SHP77 treated with DMSO at 0.1 percent for 48 hours (cell line): ENCODE results near the gene NFIA.

ENCODE experiments used
- DNase-seq: peaks from one replicate; lab custom pipeline; 2025; lab: John Stamatoyannopoulos, UW

The NFIA gene

DNA sequence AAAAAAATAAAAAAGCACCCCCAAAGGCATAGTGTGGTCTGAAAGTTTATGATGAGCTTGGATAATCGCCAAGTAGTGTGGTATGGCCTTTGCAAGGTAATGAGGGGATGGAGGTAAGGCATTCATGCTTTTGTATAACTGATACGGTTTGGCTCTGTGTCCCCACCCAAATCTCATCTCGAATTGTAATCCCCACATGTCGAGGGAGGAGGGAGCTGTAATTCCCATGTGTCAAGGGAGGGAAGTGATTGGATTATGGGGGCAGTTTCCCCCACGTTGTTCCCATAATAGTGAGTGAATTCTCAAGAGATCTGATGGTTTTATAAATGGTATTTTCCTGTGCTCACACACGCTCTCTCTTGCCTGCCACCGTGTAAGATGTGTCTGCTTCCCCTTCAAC lies 215.5 kb downstream of the NFIA start:
- DNase-seq: no peak

DNA sequence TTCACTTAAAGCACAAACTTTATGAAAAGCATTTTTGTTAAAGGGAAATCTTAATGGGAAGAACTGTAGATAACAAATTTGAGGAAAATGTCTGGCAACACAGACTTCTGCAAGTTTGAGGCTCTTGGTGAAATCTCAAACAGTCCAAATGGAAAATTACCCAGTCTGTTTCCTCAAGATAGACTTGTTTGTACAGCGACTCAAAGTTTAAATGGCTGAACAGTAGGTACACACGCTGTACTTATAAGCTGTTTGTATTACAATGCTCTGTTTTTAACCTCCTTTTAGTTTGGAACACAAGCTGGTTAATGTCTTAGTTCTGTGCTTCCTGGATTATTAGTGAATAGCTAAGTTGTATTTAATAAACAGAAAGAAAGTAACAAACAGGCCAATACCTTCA lies 217.1 kb downstream of the NFIA start:
- DNase-seq: no peak

DNA sequence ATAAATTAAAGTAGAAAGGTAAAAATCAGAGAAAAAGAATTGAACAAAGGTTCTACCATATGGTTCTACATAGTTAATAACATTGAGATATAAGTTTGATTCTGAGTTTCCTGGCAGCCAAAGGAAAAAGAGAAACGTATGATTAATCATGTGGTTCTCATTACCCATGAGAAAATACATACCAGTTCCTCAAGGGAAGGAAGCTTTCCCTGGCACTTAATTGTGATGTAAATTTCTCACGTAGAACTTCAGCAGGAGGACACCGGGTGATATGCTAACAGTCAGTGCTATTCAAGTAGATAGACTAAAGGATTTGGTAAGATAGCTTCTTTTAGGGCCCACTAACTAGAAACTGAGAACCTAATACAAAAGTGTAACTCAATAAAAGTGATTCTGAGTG lies 218.5 kb downstream of the NFIA start:
- no peak for DNase-seq

- DNase-seq: no peak
Observed at GRCh38 chr1:61301824-61302657, 219.7 kb downstream of the NFIA start.

GRCh38 chr1:61307422-61308142 lies 225.2 kb downstream of the NFIA start:
- no peak for DNase-seq

GRCh38 chr1:61310057-61310456 lies 227.7 kb downstream of the NFIA start:
- DNase-seq: no peak

DNA sequence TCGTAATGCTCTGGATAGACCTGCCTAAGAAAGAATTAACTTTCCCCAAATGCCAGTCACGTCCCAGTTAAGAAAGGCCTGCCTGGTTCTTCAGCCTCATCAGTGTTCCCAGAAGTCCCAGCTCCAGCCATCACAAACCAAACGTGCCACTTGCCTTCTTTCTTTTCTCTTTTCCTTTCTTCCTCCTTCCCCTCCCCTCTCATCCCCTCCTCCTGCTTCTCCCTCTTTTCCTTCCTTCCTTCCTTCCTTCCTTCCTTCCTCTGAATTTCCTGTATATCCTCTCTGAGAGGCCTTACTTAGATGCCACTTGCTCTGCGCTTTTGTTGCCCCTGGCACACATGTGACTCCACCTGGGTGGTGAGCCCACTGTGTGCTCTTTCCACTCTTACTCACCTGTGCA lies 228.2 kb downstream of the NFIA start:
- DNase-seq: no peak

GRCh38 chr1:61313906-61314422 lies 231.6 kb downstream of the NFIA start:
- DNase-seq: no peak

DNA sequence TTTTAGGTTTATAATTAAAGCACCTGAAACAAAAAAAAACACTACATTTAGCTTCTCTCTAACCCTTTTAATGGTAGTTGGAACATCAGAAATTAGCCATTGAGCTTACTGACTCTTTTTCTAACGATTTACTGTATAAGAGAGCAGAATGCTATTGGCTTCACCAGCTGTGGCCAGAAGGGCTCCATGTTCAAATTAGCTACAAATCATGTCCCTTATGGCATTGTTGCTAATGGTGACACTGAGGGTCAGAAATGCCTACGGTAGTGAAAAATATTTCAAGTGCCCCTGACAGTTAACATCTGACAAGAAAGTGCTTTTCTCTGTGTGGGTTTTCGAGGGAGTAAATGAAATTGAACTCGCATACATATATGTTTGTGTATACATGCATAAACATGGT lies 232.7 kb downstream of the NFIA start:
- no peak for DNase-seq

DNA sequence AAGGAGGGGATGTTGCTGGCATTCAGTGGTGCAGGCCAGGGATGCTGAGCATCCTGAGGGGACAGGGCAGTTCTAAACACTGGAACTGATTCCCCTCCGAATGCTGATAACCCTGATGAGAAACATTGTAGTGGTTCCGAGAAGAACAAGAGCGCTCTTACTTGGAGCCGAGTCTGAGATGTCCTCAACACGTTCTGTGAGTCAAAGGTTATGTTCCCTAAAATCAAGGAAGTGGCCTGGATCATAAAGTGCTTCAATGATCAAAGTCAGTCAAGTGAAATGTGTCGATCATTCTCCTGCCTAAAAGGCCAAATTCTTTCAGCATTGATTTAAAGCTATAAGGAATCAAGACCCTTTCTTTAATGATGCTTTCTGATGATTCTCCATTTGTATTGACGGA lies 234.1 kb downstream of the NFIA start:
- no peak for DNase-seq

- DNase-seq: peak; percentile 63
Observed at GRCh38 chr1:61318319-61319125, 236.2 kb downstream of the NFIA start.

GRCh38 chr1:61320575-61320974 lies 238.2 kb downstream of the NFIA start:
- DNase-seq: no peak

GRCh38 chr1:61322008-61322744 lies 239.8 kb downstream of the NFIA start:
- no peak for DNase-seq

GRCh38 chr1:61322769-61323168 lies 240.4 kb downstream of the NFIA start:
- DNase-seq: peak; percentile 55

GRCh38 chr1:61323681-61324328 lies 241.4 kb downstream of the NFIA start:
- no peak for DNase-seq

- DNase-seq: no peak
Observed at GRCh38 chr1:61326713-61327112, 244.4 kb downstream of the NFIA start.

GRCh38 chr1:61327436-61327835 lies 245.1 kb downstream of the NFIA start:
- DNase-seq: no peak

- DNase-seq: no peak
Observed at GRCh38 chr1:61329556-61329955, 247.2 kb downstream of the NFIA start.

DNA sequence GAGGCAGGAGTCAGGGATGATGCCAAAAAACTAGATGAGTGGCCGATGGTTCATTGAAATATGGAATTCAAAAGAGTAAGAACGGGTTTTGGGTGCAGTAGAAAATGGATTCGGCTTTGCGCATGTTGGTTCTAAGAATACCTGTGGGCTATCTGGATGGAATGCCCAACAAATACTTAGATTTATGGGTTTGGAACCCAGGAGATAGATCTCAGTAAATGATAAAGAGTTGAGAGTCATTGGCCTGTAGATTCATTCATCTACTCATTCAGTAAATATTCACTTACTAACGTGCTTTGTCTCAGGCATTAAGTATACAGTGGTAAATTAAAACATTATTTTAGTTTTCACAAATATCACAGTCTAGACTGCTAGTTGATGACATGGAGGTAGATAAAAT lies 247.7 kb downstream of the NFIA start:
- no peak for DNase-seq

- DNase-seq: no peak
Observed at GRCh38 chr1:61330571-61330970, 248.2 kb downstream of the NFIA start.

- DNase-seq: no peak
Observed at GRCh38 chr1:61332196-61332753, 249.9 kb downstream of the NFIA start.
